Mesenchymal stem cell (in vitro differentiated cells and primary cell): ENCODE measurements around the gene KCNQ2.

Source experiments
- DNase-seq: peaks from one replicate; pipeline ENCODE4 v3.0.0-alpha.2; 2013
- H2AFZ ChIP-seq: one replicate; pipeline ENCODE4 v1.6.1; 2013; ENCODE audit warnings: low read depth, mild to moderate bottlenecking, control low read depth, inconsistent platforms, low read length, moderate library complexity
- H2AK5ac ChIP-seq: 2 replicates; pipeline ENCODE4 v1.6.1; 2013; ENCODE audit warnings: low read length, moderate library complexity, mild to moderate bottlenecking, inconsistent platforms; ENCODE audit not compliant: severe bottlenecking
- H2BK120ac ChIP-seq: one replicate; pipeline ENCODE4 v1.6.1; 2013; ENCODE audit warnings: low read depth, mild to moderate bottlenecking, inconsistent platforms, low read length, moderate library complexity
- H2BK12ac ChIP-seq, 2 experiments: one replicate each; pipeline ENCODE4 v1.6.1; 2013; ENCODE audit warnings: inconsistent platforms in 2 of 2, low read length in 2 of 2, mild to moderate bottlenecking in 2 of 2, moderate library complexity in 2 of 2, control low read depth in 1 of 2
- H2BK15ac ChIP-seq: one replicate; pipeline ENCODE4 v1.6.1; 2013; ENCODE audit warnings: mild to moderate bottlenecking, low read depth, inconsistent platforms; ENCODE audit not compliant: poor library complexity, severe bottlenecking
- H2BK5ac ChIP-seq: 2 replicates; pipeline ENCODE4 v1.6.1; 2013; ENCODE audit warnings: low read depth, mild to moderate bottlenecking, low read length, control low read depth, inconsistent platforms; ENCODE audit not compliant: poor library complexity, severe bottlenecking
- H3K14ac ChIP-seq, 2 experiments: one replicate each; pipeline ENCODE4 v1.6.1; 2013; ENCODE audit warnings: inconsistent platforms in 2 of 2, low read length in 2 of 2, control low read depth in 1 of 2, mild to moderate bottlenecking in 1 of 2, moderate library complexity in 1 of 2
- H3K18ac ChIP-seq, 2 experiments: one replicate each; pipeline ENCODE4 v1.6.1; 2013; ENCODE audit warnings: inconsistent platforms in 2 of 2, low read length in 2 of 2, control low read depth in 1 of 2, low read depth in 1 of 2, mild to moderate bottlenecking in 1 of 2
- H3K23ac ChIP-seq, 2 experiments: one replicate each; pipeline ENCODE4 v1.6.1; 2013; ENCODE audit warnings: inconsistent platforms in 2 of 2, low read length in 2 of 2, mild to moderate bottlenecking in 2 of 2, moderate library complexity in 2 of 2, control low read depth in 1 of 2
- H3K27ac ChIP-seq: 2 replicates; pipeline ENCODE4 v1.5.1; 2013; ENCODE audit warnings: mild to moderate bottlenecking, moderate library complexity, low read length, control low read depth, inconsistent platforms; ENCODE audit not compliant: poor library complexity, severe bottlenecking
- H3K27me3 ChIP-seq, 2 experiments: 2 replicates each; pipeline versions ENCODE4 v1.6.1 to v1.7.0; 2013; ENCODE audit warnings: low read length in 2 of 2, mild to moderate bottlenecking in 2 of 2, moderate library complexity in 2 of 2, control low read depth in 1 of 2, inconsistent platforms in 1 of 2; ENCODE audit not compliant: control insufficient read depth in 1 of 2, insufficient read depth in 1 of 2
- H3K36me3 ChIP-seq, 2 experiments: 2 replicates each; pipeline versions ENCODE4 v1.6.1 to v1.7.0; 2013; ENCODE audit warnings: low read length in 2 of 2, control low read depth in 1 of 2, inconsistent platforms in 1 of 2, low read depth in 1 of 2, mild to moderate bottlenecking in 1 of 2; ENCODE audit not compliant: insufficient read depth in 2 of 2, control insufficient read depth in 1 of 2
- H3K4ac ChIP-seq, 2 experiments: one replicate each; pipeline ENCODE4 v1.6.1; 2013; ENCODE audit warnings: inconsistent platforms in 2 of 2, low read length in 2 of 2, mild to moderate bottlenecking in 2 of 2, moderate library complexity in 2 of 2, control low read depth in 1 of 2, low read depth in 1 of 2
- H3K4me1 ChIP-seq: 2 replicates; pipeline ENCODE4 v1.6.1; 2013; ENCODE audit warnings: low read depth, low read length, control low read depth; ENCODE audit not compliant: control insufficient read depth, insufficient read depth
- H3K4me2 ChIP-seq: 2 replicates; pipeline ENCODE4 v1.6.1; 2013; ENCODE audit warnings: low read length, mild to moderate bottlenecking, inconsistent platforms; ENCODE audit not compliant: poor library complexity, severe bottlenecking
- H3K4me3 ChIP-seq, 2 experiments: 2 replicates each; pipeline versions ENCODE4 v1.5.1 to v1.7.0; 2013; ENCODE audit warnings: low read length in 2 of 2, mild to moderate bottlenecking in 2 of 2, control low read depth in 1 of 2, low read depth in 1 of 2; ENCODE audit not compliant: insufficient read depth in 1 of 2
- H3K79me1 ChIP-seq: replicated peaks from 2 replicates; pipeline ENCODE4 v1.6.1; 2013; ENCODE audit warnings: mild to moderate bottlenecking, control low read depth, low read length, inconsistent platforms; ENCODE audit not compliant: poor library complexity, severe bottlenecking
- H3K9ac ChIP-seq: 2 replicates; pipeline ENCODE4 v1.7.0; 2013; ENCODE audit warnings: mild to moderate bottlenecking, low read length, moderate library complexity
- H3K9me3 ChIP-seq: 2 replicates; pipeline ENCODE4 v1.7.0; 2013; ENCODE audit warnings: mild to moderate bottlenecking, low read length; ENCODE audit not compliant: control insufficient read depth
- H4K8ac ChIP-seq: one replicate; pipeline ENCODE4 v1.6.1; 2013; ENCODE audit warnings: inconsistent platforms, mild to moderate bottlenecking, low read length, moderate library complexity
- H4K91ac ChIP-seq: one replicate; pipeline ENCODE4 v1.6.1; 2013; ENCODE audit warnings: mild to moderate bottlenecking, low read length, inconsistent platforms
- WGBS: methylation state at CpG from one replicate; pipeline ENCODE4 v1.1.7; 2013; ENCODE audit warnings: mixed read lengths; 5-methylcytosine and 5-hydroxymethylcytosine counted together

Gene KCNQ2

DNA sequence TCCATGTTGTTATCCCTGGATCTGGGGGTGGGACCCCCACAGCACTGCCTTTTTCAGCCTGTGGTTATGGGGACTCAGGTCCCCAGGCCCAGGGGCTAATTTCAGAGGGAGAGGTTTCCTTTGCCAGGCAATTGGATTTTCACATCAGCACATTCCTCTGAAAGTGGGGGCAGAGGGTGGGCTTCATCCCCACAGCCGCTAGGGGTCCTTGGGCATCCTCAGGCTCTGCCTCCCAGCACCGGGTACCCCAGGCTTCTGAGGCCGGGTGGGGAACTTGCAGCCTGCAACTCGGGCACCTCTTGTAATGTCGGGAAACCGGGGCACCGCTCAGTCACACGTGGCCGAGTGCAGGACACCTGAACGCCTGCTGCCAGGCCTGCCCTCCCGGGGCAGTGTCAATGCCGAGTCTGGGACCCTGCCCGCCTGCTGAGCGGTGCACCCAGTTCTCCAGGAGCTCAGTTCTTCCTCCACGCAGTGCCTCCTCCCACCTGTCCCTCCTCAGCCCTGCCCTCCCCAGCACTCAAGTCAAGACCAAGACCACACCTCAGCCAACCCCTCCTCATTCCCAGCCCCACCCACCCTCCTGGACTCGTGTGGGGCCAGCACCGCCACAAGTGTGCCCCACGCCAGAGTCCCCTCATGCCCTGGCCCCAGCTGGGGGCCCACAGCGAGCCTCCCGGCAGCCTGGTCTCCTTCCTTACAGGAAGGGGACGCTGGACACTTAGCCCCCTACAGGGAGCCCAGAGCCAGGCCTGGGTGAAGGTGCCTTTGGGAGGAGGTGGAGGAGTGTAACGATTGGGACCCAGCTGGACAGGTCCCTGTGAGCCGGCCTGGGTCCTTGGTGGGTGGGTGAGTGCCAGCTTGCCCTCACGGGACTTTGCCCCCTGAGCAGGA is 102.5 kb downstream of the KCNQ2 start:
- Histone ChIP-seq H3K9me3 (no peaks in the 10 kb centered on the region), H2AK5ac (no peak overlapping the region), H2BK120ac (no peak overlapping the region), H3K9ac (no peak overlapping the region), H3K36me3 (no peaks in the 10 kb centered on the region), H3K18ac (no peak overlapping the region), H3K79me1 (no peaks in the 10 kb centered on the region), H4K91ac (no peak overlapping the region), H3K27ac (no peak overlapping the region), H4K8ac (no peak overlapping the region), H3K4ac (no peak overlapping the region), H3K4me2 (no peak overlapping the region), H2BK5ac (no peak overlapping the region), H3K4me1 (peaks cover 6% of the 10 kb centered on the region), H3K23ac (no peak overlapping the region), H2BK15ac (no peak overlapping the region), H3K27me3 (peaks cover 43 to 73% of the 10 kb centered on the region in 2 experiments), H3K4me3 (no peak overlapping the region), H2AFZ (no peak overlapping the region), H2BK12ac (no peak overlapping the region), H3K14ac (no peak overlapping the region)
- no peak for DNase-seq
- 74% methylated on average over 24 of the region's 24 CpGs for WGBS

DNA sequence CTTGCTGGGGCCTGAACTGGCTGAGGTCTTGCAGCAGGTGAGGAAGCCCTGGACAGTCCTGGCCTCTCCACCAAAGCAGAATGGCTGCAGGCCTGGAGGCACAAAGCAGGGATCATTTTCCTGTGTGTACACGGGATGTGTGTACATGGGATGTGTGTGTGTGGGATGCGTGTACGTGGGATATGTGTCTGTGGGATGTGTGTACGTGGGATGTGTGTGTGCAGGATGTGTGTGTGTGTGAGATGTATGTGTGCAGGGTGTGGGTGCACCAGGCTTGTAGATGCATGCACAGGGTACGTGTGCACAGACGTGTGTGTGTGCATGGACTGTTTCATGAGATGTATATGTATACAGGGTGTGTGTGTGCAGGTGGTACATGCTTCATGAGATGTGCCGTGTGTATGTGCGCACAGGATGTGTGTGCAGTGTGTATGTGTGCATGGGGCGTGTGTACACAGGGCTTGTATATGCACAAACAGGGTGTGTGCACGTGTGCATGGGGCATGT is 103.4 kb downstream of the KCNQ2 start:
- Histone ChIP-seq H3K4ac (no peak overlapping the region), H3K23ac (no peak overlapping the region), H2AK5ac (no peak overlapping the region), H3K4me1 (peaks cover 4% of the 10 kb centered on the region), H3K36me3 (no peaks in the 10 kb centered on the region), H3K9ac (no peak overlapping the region), H3K18ac (no peak overlapping the region), H3K27ac (no peak overlapping the region), H3K27me3 (peaks cover 40 to 67% of the 10 kb centered on the region in 2 experiments), H2AFZ (no peak overlapping the region), H3K14ac (no peak overlapping the region), H3K4me3 (peak overlapping the region in 1 of 2 experiments; percentile 27), H3K79me1 (no peaks in the 10 kb centered on the region), H4K91ac (no peak overlapping the region), H2BK120ac (no peak overlapping the region), H2BK5ac (no peak overlapping the region), H4K8ac (no peak overlapping the region), H2BK15ac (no peak overlapping the region), H3K4me2 (no peak overlapping the region), H3K9me3 (no peaks in the 10 kb centered on the region), H2BK12ac (no peak overlapping the region)
- 81% methylated on average over 10 of the region's 10 CpGs for WGBS
- DNase-seq: no peak

DNA sequence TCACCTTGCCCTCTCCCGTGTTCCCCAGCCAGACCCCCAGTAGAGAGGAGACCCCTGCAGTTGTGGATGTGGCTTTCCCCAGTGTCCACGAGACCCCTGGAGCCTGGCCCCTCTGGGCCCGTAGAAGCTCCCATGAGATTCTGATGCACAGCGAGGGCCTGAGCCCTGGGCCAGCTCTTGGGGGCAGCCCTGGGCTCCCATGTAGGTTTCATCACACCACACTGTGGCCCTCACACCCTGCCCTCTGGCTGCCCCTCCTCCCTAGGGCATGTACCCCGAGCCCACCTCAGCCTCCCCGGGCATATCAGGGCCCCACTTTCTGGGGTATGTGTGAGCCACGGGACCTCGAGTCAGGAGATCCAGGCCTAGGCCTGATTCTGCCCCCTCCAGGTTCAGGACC is 104.3 kb downstream of the KCNQ2 start:
- no peak overlapping the region for H2AFZ ChIP-seq
- no peak overlapping the region for H2BK5ac ChIP-seq
- no peak overlapping the region for H3K23ac ChIP-seq
- H3K4me3 ChIP-seq: no peak overlapping the region
- H3K18ac ChIP-seq: no peak overlapping the region
- H2BK120ac ChIP-seq: no peak overlapping the region
- H2AK5ac ChIP-seq: no peak overlapping the region
- no peak overlapping the region for H3K14ac ChIP-seq
- peaks cover 40 to 67% of the 10 kb centered on the region in 2 experiments for H3K27me3 ChIP-seq
- H4K91ac ChIP-seq: no peak overlapping the region
- H3K36me3 ChIP-seq: no peaks in the 10 kb centered on the region
- DNase-seq: no peak
- H3K79me1 ChIP-seq: no peaks in the 10 kb centered on the region
- no peak overlapping the region for H3K4ac ChIP-seq
- no peaks in the 10 kb centered on the region for H3K9me3 ChIP-seq
- H2BK15ac ChIP-seq: no peak overlapping the region
- 85% methylated on average over 8 of the region's 8 CpGs for WGBS
- H3K4me2 ChIP-seq: no peak overlapping the region
- peaks cover 4% of the 10 kb centered on the region for H3K4me1 ChIP-seq
- H2BK12ac ChIP-seq: no peak overlapping the region
- no peak overlapping the region for H3K9ac ChIP-seq
- H4K8ac ChIP-seq: no peak overlapping the region
- no peak overlapping the region for H3K27ac ChIP-seq

DNA sequence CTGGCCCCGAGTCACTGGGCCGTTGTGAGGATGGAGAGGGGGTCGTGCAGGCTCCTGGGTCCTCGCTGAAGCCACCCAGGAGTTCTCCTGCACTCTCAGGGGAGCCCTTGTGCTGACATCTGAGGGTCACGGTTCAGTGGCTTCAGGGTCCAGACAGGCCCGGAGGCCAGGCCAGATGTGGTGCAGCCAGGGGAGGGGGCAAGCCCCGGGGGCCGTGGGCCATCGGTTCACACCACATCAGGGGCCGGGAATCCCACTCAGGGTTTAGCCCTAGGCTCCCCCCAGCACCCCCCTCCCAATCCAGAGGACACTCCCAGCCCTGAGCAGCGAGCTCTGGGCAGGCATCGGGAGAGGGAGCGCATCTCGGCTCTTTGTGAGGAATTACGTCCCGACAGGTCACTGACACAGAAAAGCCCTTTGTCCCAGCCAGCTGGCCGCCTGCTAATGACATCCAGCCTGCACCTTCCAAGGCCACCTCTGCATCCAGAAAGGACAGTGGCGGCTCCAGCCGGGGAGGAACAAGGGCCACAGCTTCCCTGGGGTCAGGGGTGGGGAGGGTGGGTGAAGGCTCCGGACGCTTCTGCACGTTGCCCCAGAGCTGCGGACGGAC is 104.9 kb downstream of the KCNQ2 start:
- no peak overlapping the region for H3K4ac ChIP-seq
- H2BK12ac ChIP-seq: no peak overlapping the region
- H2BK120ac ChIP-seq: no peak overlapping the region
- H3K36me3 ChIP-seq: no peaks in the 10 kb centered on the region
- H2AK5ac ChIP-seq: no peak overlapping the region
- no peak overlapping the region for H2BK5ac ChIP-seq
- no peak overlapping the region for H3K4me3 ChIP-seq
- H3K9me3 ChIP-seq: no peaks in the 10 kb centered on the region
- no peak overlapping the region for H3K27ac ChIP-seq
- WGBS: 68% methylated on average over 23 of the region's 24 CpGs
- no peak overlapping the region for H3K18ac ChIP-seq
- DNase-seq: no peak
- H4K91ac ChIP-seq: no peak overlapping the region
- H3K9ac ChIP-seq: no peak overlapping the region
- H3K23ac ChIP-seq: no peak overlapping the region
- H4K8ac ChIP-seq: no peak overlapping the region
- peaks cover 40 to 71% of the 10 kb centered on the region in 2 experiments for H3K27me3 ChIP-seq
- H3K4me2 ChIP-seq: no peak overlapping the region
- no peak overlapping the region for H2BK15ac ChIP-seq
- H2AFZ ChIP-seq: no peak overlapping the region
- H3K79me1 ChIP-seq: no peaks in the 10 kb centered on the region
- peaks cover 4% of the 10 kb centered on the region for H3K4me1 ChIP-seq
- no peak overlapping the region for H3K14ac ChIP-seq
